DOHH2 (cell line): Measurements from ENCODE around the gene LRRC43.

Experiments used
- CTCF ChIP-seq: fragments of 200-600 bp; sonication (generic); IDR thresholded peaks from one replicate; pipeline ENCODE4 v1.5.1; 2014; ENCODE audit warnings: antibody characterized with exemption, mild to moderate bottlenecking, low read depth, low read length; ENCODE audit not compliant: poor library complexity, severe bottlenecking
- EZH2phosphoT487 ChIP-seq: fragments of 200-600 bp; sonication (generic); IDR thresholded peaks from 2 replicates; pipeline ENCODE4 v1.6.1; 2017; ENCODE audit warnings: borderline replicate concordance, mild to moderate bottlenecking, antibody characterized with exemption, low read length, moderate library complexity, mixed read lengths

GRCh38 chr12:122215771-122216170, 32.8 kb downstream of the LRRC43 start:
- TF ChIP-seq EZH2phosphoT487 (no peak), CTCF (no peak)
